WI38 (cell line): ENCODE data around the gene PROC.

Experiments used
- H3K4me3 ChIP-seq: 2 replicates; pipeline ENCODE4 v1.5.1; 2011; ENCODE audit warnings: low read depth, mild to moderate bottlenecking, control low read depth, low read length
- TF ChIP-seq, protein P1 (sequence below): IDR thresholded peaks from 2 replicates; pipeline ENCODE4 v1.5.1; 2012; ENCODE audit warnings: low read depth, mild to moderate bottlenecking, control low read depth, low read length

PROC gene

GRCh38 chr2:127416506-127417001, 1.7 kb upstream of the PROC start:
- TF ChIP-seq, protein P1, sequence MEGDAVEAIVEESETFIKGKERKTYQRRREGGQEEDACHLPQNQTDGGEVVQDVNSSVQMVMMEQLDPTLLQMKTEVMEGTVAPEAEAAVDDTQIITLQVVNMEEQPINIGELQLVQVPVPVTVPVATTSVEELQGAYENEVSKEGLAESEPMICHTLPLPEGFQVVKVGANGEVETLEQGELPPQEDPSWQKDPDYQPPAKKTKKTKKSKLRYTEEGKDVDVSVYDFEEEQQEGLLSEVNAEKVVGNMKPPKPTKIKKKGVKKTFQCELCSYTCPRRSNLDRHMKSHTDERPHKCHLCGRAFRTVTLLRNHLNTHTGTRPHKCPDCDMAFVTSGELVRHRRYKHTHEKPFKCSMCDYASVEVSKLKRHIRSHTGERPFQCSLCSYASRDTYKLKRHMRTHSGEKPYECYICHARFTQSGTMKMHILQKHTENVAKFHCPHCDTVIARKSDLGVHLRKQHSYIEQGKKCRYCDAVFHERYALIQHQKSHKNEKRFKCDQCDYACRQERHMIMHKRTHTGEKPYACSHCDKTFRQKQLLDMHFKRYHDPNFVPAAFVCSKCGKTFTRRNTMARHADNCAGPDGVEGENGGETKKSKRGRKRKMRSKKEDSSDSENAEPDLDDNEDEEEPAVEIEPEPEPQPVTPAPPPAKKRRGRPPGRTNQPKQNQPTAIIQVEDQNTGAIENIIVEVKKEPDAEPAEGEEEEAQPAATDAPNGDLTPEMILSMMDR: no peak
- no peak overlapping the region for H3K4me3 ChIP-seq

GRCh38 chr2:127417406-127417805, 821 bp upstream of the PROC start:
- no peak overlapping the region for H3K4me3 ChIP-seq

DNA sequence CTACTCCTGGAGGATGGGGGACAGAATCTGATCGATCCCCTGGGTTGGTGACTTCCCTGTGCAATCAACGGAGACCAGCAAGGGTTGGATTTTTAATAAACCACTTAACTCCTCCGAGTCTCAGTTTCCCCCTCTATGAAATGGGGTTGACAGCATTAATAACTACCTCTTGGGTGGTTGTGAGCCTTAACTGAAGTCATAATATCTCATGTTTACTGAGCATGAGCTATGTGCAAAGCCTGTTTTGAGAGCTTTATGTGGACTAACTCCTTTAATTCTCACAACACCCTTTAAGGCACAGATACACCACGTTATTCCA, 844 bp downstream of the PROC start:
- TF ChIP-seq, protein P1: no peak

More at GRCh38 chr2:127417406-127417805, 821 bp upstream of the PROC start:
- TF ChIP-seq, protein P1: no peak

DNA sequence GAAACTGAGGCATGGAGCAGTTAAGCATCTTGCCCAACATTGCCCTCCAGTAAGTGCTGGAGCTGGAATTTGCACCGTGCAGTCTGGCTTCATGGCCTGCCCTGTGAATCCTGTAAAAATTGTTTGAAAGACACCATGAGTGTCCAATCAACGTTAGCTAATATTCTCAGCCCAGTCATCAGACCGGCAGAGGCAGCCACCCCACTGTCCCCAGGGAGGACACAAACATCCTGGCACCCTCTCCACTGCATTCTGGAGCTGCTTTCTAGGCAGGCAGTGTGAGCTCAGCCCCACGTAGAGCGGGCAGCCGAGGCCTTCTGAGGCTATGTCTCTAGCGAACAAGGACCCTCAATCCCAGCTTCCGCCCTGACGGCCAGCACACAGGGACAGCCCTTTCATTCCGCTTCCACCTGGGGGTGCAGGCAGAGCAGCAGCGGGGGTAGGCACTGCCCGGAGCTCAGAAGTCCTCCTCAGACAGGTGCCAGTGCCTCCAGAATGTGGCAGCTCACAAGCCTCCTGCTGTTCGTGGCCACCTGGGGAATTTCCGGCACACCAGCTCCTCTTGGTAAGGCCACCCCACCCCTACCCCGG, 1.3 kb downstream of the PROC start:
- H3K4me3 ChIP-seq: no peak overlapping the region
- TF ChIP-seq, protein P1: no peak

More for the DNA sequence above, 844 bp downstream of the PROC start:
- H3K4me3 ChIP-seq: no peak overlapping the region

DNA sequence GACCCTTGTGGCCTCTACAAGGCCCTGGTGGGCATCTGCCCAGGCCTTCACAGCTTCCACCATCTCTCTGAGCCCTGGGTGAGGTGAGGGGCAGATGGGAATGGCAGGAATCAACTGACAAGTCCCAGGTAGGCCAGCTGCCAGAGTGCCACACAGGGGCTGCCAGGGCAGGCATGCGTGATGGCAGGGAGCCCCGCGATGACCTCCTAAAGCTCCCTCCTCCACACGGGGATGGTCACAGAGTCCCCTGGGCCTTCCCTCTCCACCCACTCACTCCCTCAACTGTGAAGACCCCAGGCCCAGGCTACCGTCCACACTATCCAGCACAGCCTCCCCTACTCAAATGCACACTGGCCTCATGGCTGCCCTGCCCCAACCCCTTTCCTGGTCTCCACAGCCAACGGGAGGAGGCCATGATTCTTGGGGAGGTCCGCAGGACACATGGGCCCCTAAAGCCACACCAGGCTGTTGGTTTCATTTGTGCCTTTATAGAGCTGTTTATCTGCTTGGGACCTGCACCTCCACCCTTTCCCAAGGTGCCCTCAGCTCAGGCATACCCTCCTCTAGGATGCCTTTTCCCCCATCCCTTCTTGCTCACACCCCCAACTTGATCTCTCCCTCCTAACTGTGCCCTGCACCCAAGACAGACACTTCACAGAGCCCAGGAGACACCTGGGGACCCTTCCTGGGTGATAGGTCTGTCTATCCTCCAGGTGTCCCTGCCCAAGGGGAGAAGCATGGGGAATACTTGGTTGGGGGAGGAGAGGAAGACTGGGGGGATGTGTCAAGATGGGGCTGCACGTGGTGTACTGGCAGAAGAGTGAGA, 2.0 kb downstream of the PROC start:
- TF ChIP-seq, protein P1: no peak
- H3K4me3 ChIP-seq: no peak overlapping the region

DNA sequence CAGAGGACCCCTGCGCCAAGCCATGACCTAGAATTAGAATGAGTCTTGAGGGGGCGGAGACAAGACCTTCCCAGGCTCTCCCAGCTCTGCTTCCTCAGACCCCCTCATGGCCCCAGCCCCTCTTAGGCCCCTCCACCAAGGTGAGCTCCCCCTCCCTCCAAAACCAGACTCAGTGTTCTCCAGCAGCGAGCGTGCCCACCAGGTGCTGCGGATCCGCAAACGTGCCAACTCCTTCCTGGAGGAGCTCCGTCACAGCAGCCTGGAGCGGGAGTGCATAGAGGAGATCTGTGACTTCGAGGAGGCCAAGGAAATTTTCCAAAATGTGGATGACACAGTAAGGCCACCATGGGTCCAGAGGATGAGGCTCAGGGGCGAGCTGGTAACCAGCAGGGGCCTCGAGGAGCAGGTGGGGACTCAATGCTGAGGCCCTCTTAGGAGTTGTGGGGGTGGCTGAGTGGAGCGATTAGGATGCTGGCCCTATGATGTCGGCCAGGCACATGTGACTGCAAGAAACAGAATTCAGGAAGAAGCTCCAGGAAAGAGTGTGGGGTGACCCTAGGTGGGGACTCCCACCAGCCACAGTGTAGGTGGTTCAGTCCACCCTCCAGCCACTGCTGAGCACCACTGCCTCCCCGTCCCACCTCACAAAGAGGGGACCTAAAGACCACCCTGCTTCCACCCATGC, 3.0 kb downstream of the PROC start:
- H3K4me3 ChIP-seq: no peak overlapping the region
- TF ChIP-seq, protein P1: no peak
